AG09309 (cell line): ENCODE measurements around the gene NAA80.

Source experiments
- DNase-seq: peaks from one replicate; pipeline ENCODE4 v3.0.0-alpha.2; 2010; ENCODE audit warnings: low read depth
- H3K4me3 ChIP-seq: 2 replicates; pipeline ENCODE4 v1.5.1; 2011; ENCODE audit warnings: mild to moderate bottlenecking, low read depth, low read length, moderate library complexity; ENCODE audit not compliant: control insufficient read depth
- TF ChIP-seq, protein P1 (sequence below): IDR thresholded peaks from 2 replicates; pipeline ENCODE4 v1.5.1; 2011; ENCODE audit warnings: mild to moderate bottlenecking, low read depth, low read length, inconsistent platforms; ENCODE audit not compliant: insufficient read depth, control insufficient read depth; ENCODE audit errors: missing control alignments

NAA80 gene

DNA sequence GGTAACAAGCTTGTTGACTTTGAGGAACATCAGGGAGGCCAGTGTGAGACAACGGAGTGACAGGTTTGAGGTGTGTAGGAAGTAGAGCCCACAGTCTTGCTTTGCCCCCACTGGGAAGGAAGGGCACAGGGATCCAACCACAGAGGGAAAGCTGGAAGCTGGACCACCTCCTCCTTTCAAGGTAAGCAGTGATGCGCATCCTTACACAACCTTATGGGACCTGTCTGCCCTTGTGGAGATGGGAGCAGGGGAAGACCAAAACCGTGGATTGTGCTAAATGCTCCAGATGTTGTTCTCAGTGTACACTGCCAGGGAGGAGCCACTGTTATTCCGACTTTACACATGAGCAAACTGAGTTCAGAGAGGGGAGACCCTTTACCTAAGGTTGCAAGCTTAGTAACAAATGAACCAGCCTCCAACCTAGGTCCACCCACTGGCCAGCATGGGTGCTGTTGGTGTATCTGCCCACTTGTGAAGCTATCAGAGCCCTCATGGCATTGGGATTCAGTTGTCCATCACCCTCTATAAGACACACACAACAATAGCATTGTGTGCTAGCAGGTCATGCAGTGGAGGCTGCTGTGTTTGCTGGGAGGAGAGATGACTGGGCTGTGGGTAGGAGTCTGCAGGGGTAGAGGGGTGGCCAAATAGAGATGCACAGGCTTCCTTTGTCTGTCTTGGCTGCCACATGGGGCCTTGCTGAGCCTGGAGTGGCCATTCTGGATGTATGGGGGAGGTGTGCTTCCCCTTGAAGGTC lies 20.9 kb downstream of the NAA80 start:
- no peak for DNase-seq

DNA sequence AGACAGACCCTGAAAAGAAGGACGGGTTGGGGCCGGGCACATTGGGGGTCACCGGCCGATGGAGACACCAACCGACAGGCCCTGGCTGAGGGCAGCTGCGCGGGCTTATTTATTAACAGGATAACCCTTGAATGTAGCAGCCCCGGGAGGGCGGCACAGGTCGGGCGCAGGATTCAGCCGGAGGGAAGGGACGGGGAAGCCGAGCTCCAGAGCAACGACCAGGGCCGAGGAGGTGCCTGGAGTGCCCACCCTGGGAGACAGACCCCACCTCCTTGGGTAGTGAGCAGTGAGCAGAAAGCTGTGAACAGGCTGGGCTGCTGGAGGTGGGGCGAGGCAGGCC lies 22.5 kb downstream of the NAA80 start:
- no peak overlapping the region for H3K4me3 ChIP-seq
- TF ChIP-seq, protein P1, sequence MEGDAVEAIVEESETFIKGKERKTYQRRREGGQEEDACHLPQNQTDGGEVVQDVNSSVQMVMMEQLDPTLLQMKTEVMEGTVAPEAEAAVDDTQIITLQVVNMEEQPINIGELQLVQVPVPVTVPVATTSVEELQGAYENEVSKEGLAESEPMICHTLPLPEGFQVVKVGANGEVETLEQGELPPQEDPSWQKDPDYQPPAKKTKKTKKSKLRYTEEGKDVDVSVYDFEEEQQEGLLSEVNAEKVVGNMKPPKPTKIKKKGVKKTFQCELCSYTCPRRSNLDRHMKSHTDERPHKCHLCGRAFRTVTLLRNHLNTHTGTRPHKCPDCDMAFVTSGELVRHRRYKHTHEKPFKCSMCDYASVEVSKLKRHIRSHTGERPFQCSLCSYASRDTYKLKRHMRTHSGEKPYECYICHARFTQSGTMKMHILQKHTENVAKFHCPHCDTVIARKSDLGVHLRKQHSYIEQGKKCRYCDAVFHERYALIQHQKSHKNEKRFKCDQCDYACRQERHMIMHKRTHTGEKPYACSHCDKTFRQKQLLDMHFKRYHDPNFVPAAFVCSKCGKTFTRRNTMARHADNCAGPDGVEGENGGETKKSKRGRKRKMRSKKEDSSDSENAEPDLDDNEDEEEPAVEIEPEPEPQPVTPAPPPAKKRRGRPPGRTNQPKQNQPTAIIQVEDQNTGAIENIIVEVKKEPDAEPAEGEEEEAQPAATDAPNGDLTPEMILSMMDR = no peak

More for the DNA sequence above, 20.9 kb downstream of the NAA80 start:
- TF ChIP-seq, protein P1 = no peak
- H3K4me3 ChIP-seq = no peak overlapping the region

DNA sequence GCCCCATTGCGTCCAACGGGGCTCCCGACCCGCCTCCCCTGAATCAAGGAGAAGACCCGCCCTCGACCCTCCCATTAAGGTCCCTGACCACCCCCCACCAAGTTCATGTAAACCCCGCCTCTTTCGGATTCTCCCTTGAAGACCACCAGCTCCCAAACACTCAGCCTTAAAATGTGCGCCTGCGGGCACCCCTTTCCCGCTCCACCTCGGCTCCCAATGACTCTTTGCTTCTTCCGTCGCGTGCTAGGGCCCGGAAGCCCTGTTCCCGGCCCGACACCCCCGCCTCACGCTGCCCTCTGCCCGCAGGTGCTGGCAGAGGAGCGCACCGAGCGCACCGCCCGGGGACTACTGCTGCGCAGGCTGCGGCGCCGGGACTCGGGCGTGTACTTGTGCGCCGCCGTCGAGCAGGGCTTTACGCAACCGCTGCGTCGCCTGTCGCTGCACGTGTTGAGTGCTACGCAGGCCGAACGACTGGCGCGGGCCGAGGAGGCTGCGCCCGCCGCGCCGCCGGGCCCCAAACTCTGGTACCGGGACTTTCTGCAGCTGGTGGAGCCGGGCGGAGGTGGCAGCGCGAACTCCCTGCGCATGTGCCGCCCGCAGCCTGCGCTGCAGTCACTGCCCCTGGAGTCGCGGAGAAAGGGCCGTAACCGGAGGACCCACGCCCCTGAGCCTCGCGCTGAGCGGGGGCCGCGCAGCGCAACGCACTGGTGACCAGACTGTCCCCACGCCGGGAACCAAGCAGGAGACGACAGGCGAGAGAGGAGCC lies 23.0 kb downstream of the NAA80 start:
- DNase-seq = no peak
- no peak overlapping the region for H3K4me3 ChIP-seq
- TF ChIP-seq, protein P1 = no peak

More for the DNA sequence above, 22.5 kb downstream of the NAA80 start:
- DNase-seq = no peak

DNA sequence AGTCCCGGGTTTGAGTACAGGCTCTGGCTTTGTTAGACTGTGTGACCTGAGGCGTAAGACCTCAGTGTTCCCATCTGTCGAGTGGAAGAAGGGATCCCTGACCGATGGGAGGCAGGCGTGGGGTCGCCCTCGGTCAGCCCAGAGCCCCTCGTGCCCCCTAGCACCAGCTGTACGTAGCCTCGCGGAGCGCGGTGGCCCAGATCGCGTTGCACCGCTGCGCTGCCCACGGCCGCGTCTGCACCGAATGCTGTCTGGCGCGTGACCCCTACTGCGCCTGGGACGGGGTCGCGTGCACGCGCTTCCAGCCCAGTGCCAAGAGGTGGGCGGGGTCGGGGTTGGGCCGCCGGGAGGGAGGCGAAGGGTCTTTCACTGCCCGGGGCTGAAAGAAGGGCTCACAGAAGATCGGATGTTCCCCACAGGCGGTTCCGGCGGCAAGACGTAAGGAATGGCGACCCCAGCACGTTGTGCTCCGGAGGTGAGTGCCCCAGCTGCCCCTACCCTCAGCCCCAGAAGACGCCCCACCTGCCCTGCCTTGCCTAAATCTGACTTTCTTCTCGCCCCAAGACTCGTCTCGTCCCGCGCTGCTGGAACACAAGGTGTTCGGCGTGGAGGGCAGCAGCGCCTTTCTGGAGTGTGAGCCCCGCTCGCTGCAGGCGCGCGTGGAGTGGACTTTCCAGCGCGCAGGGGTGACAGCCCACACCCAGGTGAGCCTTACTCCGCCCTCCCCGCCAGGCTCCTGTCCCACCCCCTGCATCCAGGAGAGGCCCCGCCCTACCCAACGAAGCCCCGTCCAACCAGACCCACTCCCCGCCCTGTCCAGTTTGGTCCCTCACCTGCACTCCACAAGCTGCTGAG lies 23.8 kb downstream of the NAA80 start:
- TF ChIP-seq, protein P1 = no peak
- no peak overlapping the region for H3K4me3 ChIP-seq
- DNase-seq = no peak

DNA sequence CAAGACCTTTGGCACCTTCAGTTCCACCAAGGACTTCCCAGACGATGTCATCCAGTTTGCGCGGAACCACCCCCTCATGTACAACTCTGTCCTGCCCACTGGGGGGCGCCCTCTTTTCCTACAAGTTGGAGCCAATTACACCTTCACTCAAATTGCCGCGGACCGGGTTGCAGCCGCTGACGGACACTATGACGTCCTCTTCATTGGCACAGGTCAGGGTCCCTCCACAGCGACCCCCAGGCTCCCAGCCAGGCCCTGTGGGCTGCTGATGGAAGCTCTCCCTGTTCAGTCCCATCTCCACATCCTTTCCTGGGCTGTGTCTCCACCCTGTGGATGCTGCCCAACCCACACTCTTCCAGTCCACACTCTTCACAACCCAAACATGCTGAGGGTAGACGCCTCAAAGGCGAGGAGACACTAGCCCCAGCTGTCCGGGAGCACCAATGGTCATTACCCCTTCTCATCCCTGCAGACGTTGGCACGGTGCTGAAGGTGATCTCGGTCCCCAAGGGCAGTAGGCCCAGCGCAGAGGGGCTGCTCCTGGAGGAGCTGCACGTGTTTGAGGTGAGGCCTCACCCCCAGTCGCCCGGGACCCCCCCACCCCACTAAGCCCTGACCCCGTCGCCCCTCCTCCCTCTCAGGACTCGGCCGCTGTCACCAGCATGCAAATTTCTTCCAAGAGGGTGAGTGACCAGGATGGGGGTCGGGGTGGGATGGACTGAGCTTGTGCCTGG lies 24.7 kb downstream of the NAA80 start:
- H3K4me3 ChIP-seq = no peak overlapping the region
- DNase-seq = no peak
- TF ChIP-seq, protein P1 = peak; percentile 63

DNA sequence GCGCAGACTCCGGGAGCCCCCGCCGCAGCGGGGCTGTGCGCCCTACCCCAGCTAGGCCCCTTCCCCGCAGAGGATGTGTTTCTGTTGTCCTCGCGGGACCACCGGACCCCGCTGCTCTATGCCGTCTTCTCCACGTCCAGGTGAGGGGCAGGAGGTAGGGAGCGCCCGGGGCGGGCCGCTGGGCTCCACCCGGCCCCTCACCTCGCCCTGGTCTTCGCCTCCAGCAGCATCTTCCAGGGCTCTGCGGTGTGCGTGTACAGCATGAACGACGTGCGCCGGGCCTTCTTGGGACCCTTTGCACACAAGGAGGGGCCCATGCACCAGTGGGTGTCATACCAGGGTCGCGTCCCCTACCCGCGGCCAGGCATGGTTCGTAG lies 25.5 kb downstream of the NAA80 start:
- H3K4me3 ChIP-seq = no peak overlapping the region
- TF ChIP-seq, protein P1 = no peak
- DNase-seq = no peak
